ENCODE data around the gene LPAR1. TPM values are rescaled to one million over a fixed set of nuclear protein-coding genes. Genes with fewer than 3 reads are reported as not detected.

The LPAR1 gene
- total and polyA plus RNA-seq, 12 donors: 9.6 to 65.2 (median 22.4) TPM

- 52 to 83% (median 63%) methylated on average over 4 of the region's 4 CpGs for WGBS, 4 donors
- intact Hi-C loops (cut with DNase I): no loop called here
- no peak for DNase-seq
- no peak overlapping the region for H3K27ac ChIP-seq
- TF ChIP-seq POLR2A (IDR thresholded peaks at IDR 0.05) (no peak), CTCF (IDR thresholded peaks at IDR 0.05) (no peak)
- no peaks in the 10 kb centered on the region for H3K27me3 ChIP-seq
- H3K4me3 ChIP-seq: no peak overlapping the region
- no peaks in the 10 kb centered on the region for H3K9me3 ChIP-seq (replicated peaks in 1 of 3)
- no peaks in the 10 kb centered on the region for H3K36me3 ChIP-seq (replicated peaks in 1 of 2)
- peaks cover 0 to 9% of the 10 kb centered on the region in 2 donors for H3K4me1 ChIP-seq (replicated peaks in 1 of 2)
Observed at GRCh38 chr9:110949081-110949480, 89.2 kb downstream of the LPAR1 start.

DNA sequence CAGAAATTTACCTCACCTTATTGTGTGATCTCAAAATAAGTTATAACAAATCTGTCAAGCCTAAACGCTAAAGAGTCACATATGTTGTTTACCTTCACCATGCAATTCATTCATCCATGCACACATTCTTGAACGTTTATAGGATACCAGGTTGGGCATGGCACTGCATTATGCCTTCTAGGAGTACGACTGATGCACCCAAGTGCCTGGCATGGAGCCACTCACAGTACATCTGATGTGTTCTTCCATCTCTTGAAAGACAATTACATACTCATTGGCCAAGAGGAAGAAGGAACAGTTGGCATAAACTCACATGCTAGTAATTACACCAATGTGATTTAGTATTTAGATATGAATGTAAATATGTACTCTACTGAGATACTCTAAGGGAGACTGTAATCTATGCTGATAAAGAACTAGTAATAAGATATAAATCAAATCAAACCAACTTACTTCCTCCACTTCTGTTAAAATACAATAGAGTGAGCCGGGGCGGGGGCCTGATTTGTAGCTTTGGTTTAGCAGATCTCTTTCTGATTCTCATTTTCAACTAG lies 90.7 kb downstream of the LPAR1 start:
- WGBS, 4 donors: 75 to 81% (median 78%) methylated on average over 5 of the region's 5 CpGs
- H3K4me3 ChIP-seq: no peak overlapping the region
- intact Hi-C loops (cut with DNase I): no loop called here
- H3K9me3 ChIP-seq (replicated peaks in 1 of 3): no peaks in the 10 kb centered on the region
- H3K36me3 ChIP-seq (replicated peaks in 1 of 2): no peaks in the 10 kb centered on the region
- no peak overlapping the region for H3K27ac ChIP-seq
- H3K27me3 ChIP-seq: no peaks in the 10 kb centered on the region
- no peak for DNase-seq
- peaks cover 0 to 9% of the 10 kb centered on the region in 2 donors for H3K4me1 ChIP-seq (replicated peaks in 1 of 2)
- TF ChIP-seq CTCF (IDR thresholded peaks at IDR 0.05) (no peak), POLR2A (IDR thresholded peaks at IDR 0.05) (no peak)

DNA sequence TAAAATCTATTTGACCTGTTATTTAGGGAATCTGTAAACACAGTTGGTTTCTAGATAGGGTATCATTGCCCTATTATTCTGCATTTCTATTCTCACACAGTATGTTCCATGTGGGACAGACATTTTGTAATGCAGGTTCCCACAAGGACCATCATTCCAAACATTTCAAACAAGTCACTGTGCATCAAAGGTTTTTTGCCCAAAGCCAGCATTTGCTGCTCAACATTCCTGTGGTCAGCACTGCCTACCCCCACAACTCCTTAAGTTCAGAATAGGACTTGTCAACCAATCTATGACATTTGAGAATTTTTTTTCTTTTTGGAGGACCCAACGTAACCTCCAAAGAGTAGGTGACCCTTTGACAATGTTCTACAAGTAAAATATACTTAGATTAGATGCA lies 95.7 kb downstream of the LPAR1 start:
- no peak for DNase-seq
- Histone ChIP-seq H3K4me3 (no peak overlapping the region), H3K27me3 (no peaks in the 10 kb centered on the region), H3K27ac (no peak overlapping the region), H3K36me3 (replicated peaks in 1 of 2) (peaks cover 0 to 5% of the 10 kb centered on the region in 2 donors), H3K4me1 (replicated peaks in 1 of 2) (no peaks in the 10 kb centered on the region), H3K9me3 (replicated peaks in 1 of 3) (no peaks in the 10 kb centered on the region)
- TF ChIP-seq POLR2A (IDR thresholded peaks at IDR 0.05) (no peak), CTCF (IDR thresholded peaks at IDR 0.05) (no peak)
- intact Hi-C loops (cut with DNase I): no loop called here
- WGBS, 4 donors: 68 to 81% (median 72%) methylated on average over 1 of the region's 1 CpG

- Histone ChIP-seq H3K9me3 (replicated peaks in 1 of 3) (no peaks in the 10 kb centered on the region), H3K4me1 (replicated peaks in 1 of 2) (no peaks in the 10 kb centered on the region), H3K4me3 (no peak overlapping the region), H3K27ac (no peak overlapping the region), H3K36me3 (replicated peaks in 1 of 2) (peaks cover 0 to 5% of the 10 kb centered on the region in 2 donors), H3K27me3 (no peaks in the 10 kb centered on the region)
- 92 to 97% (median 95%) methylated on average over 6 of the region's 6 CpGs for WGBS, 4 donors
- DNase-seq: no peak
- intact Hi-C loops (cut with DNase I): no loop called here
- TF ChIP-seq POLR2A (IDR thresholded peaks at IDR 0.05): no peak
- TF ChIP-seq CTCF (IDR thresholded peaks at IDR 0.05): no peak
Observed at GRCh38 chr9:110940951-110941557, 97.2 kb downstream of the LPAR1 start.

All from adrenal gland (tissue), 12 donors.